Keratinocyte (primary cell): ENCODE measurements around the gene ZNF148.

Experiments used
- EZH2 ChIP-seq: IDR thresholded peaks from one replicate; pipeline ENCODE4 v1.6.1; 2012; ENCODE audit warnings: inconsistent platforms, mild to moderate bottlenecking, low read length, moderate library complexity
- TF ChIP-seq, protein P1 (sequence below), 3 experiments: IDR thresholded peaks in 1 of 3; conservative IDR thresholded peaks in 1 of 3; optimal IDR thresholded peaks in 1 of 3; 2 replicates in 2 of 3; 3 replicates in 1 of 3; pipeline versions ENCODE3 to v1.5.1; 2011; ENCODE audit warnings: low read length in 3 of 3, mild to moderate bottlenecking in 3 of 3, moderate library complexity in 2 of 3, control low read depth in 1 of 3, inconsistent platforms in 1 of 3; ENCODE audit not compliant: insufficient read depth in 2 of 3; ENCODE audit errors: extremely low read depth in 1 of 3

DNA sequence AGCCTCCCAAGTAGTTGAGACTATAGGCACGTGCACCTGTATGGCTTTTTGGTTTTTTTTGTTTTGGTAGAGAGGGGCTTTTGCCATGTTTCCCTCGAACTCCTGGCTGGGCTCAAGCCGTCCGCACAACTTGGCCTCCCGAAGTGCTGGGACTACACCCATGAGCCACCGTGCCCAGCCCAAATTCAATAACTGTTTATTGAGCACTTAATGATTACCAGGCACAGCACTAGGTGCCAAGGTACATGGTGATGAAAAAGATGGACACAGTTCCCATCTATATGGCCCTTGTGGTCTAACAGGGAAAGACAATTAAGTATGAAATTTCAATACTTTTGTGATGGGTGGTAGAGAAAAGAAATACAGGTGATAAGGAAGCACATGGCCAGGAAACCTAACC, 35.8 kb upstream of the ZNF148 start:
- TF ChIP-seq, protein P1, sequence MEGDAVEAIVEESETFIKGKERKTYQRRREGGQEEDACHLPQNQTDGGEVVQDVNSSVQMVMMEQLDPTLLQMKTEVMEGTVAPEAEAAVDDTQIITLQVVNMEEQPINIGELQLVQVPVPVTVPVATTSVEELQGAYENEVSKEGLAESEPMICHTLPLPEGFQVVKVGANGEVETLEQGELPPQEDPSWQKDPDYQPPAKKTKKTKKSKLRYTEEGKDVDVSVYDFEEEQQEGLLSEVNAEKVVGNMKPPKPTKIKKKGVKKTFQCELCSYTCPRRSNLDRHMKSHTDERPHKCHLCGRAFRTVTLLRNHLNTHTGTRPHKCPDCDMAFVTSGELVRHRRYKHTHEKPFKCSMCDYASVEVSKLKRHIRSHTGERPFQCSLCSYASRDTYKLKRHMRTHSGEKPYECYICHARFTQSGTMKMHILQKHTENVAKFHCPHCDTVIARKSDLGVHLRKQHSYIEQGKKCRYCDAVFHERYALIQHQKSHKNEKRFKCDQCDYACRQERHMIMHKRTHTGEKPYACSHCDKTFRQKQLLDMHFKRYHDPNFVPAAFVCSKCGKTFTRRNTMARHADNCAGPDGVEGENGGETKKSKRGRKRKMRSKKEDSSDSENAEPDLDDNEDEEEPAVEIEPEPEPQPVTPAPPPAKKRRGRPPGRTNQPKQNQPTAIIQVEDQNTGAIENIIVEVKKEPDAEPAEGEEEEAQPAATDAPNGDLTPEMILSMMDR (optimal IDR thresholded peaks at IDR 0.05 in 1 of 3, IDR thresholded peaks at IDR 0.05 in 1 of 3, conservative IDR thresholded peaks at IDR 0.05 in 1 of 3; ENCODE audit: extremely low read depth in 1 of 3, insufficient read depth in 2 of 3, low read length in 3 of 3): no peak
- no peak for TF ChIP-seq EZH2
